Cerebellar cortex (tissue), 1 donor: ENCODE measurements around the gene LRRC49.
"Not testable (repeated sequence)": the region's sequence is repeated elsewhere in the genome, so short reads cannot be mapped to it uniquely, and the experiment has no call there.

Source experiments
- DNase-seq: peaks from one replicate; pipeline ENCODE4 v3.0.0-alpha.2; 2015; ENCODE audit warnings: low spot score

The LRRC49 gene

GRCh38 chr15:70892002-70892911, at the start of gene LRRC49, which contains the start of gene THAP10:
Gene LRRC49, plus strand, starts transcription at chr15:70892826. Its CDS starts 69 bp downstream, at chr15:70892895.
Gene THAP10, minus strand, starts transcription at chr15:70892433. Its CDS starts 161 bp downstream, at chr15:70892272.
- DNase-seq, result peak; percentile 98

GRCh38 chr15:70845602-70846360, 46.8 kb upstream of the LRRC49 start:
- DNase-seq, result no peak

- DNase-seq, result no peak
Observed at GRCh38 chr15:70851889-70852288, 40.7 kb upstream of the LRRC49 start.

GRCh38 chr15:70852501-70853317, 39.9 kb upstream of the LRRC49 start:
- peak; percentile 32 for DNase-seq

GRCh38 chr15:70853318-70853972, 39.2 kb upstream of the LRRC49 start:
- DNase-seq, result peak; percentile 54

GRCh38 chr15:70853973-70854665, 38.5 kb upstream of the LRRC49 start, which contains the start of gene LARP6:
Gene LARP6, minus strand, starts transcription at chr15:70854157. Its CDS starts 69 bp downstream, at chr15:70854088.
- DNase-seq, result peak; percentile 21

- DNase-seq, result peak; percentile 61
Observed at GRCh38 chr15:70854666-70854976, 38.0 kb upstream of the LRRC49 start.

- no peak for DNase-seq
Observed at GRCh38 chr15:70855764-70856163, 36.9 kb upstream of the LRRC49 start.

GRCh38 chr15:70856177-70856883, 36.3 kb upstream of the LRRC49 start:
- no peak for DNase-seq

- DNase-seq, result peak; percentile 13
Observed at GRCh38 chr15:70856884-70857561, 35.6 kb upstream of the LRRC49 start.

- DNase-seq, result no peak
Observed at GRCh38 chr15:70857562-70858285, 34.9 kb upstream of the LRRC49 start.

- DNase-seq, result not testable (repeated sequence)
Observed at GRCh38 chr15:70858614-70859321, 33.9 kb upstream of the LRRC49 start.

GRCh38 chr15:70859322-70859908, 33.2 kb upstream of the LRRC49 start:
- no peak for DNase-seq

- no peak for DNase-seq
Observed at GRCh38 chr15:70859998-70860397, 32.6 kb upstream of the LRRC49 start.

GRCh38 chr15:70863450-70864218, 29.0 kb upstream of the LRRC49 start:
- DNase-seq, result no peak

GRCh38 chr15:70866982-70867641, 25.5 kb upstream of the LRRC49 start:
- DNase-seq, result no peak
